Type B pancreatic cell (in vitro differentiated cells): ENCODE measurements around the gene CAGE1. TPM values are rescaled to one million over a fixed set of nuclear protein-coding genes. Genes with fewer than 3 reads are reported as not detected.

ENCODE experiments used
- DNase-seq: peaks from one replicate; pipeline ENCODE4 v3.0.0; 2021; ENCODE audit warnings: mixed read lengths; ENCODE audit not compliant: unreplicated experiment; ENCODE audit errors: extremely low spot score
- H3K27ac Mint-ChIP-seq: 2 replicates; pipeline ENCODE4 v1.8.0; 2021; ENCODE audit warnings: mild to moderate bottlenecking, mixed read lengths
- H3K27me3 Mint-ChIP-seq: 2 replicates; pipeline ENCODE4 v1.8.0; 2021; ENCODE audit warnings: mixed read lengths
- H3K36me3 Mint-ChIP-seq: 2 replicates; pipeline ENCODE4 v1.8.0; 2021; ENCODE audit warnings: mixed read lengths
- H3K4me1 Mint-ChIP-seq: one replicate; pipeline ENCODE4 v1.8.0; 2021; ENCODE audit warnings: mixed read lengths; ENCODE audit not compliant: unreplicated experiment
- H3K4me3 Mint-ChIP-seq: 2 replicates; pipeline ENCODE4 v1.8.0; 2021; ENCODE audit warnings: mild to moderate bottlenecking, mixed read lengths
- H3K9me3 Mint-ChIP-seq: 2 replicates; pipeline ENCODE4 v1.8.0; 2021; ENCODE audit warnings: mixed read lengths
- CTCF ChIP-seq: fragments of 200-600 bp; sonication (generic); conservative IDR thresholded peaks from 2 replicates; pipeline ENCODE4 v1.5.0; 2021; ENCODE audit warnings: antibody characterized with exemption, mild to moderate bottlenecking
- total RNA-seq: library from RNA; stranded (reverse); gene quantifications from 2 replicates; pipeline ENCODE4 v1.2.1, GENCODE V29; 2021; ENCODE audit warnings: low replicate concordance

Gene CAGE1
- total RNA-seq, 1 donor from 2014 or later, result 0.19 TPM

GRCh38 chr6:7390226-7390878, 810 bp upstream of the CAGE1 start:
- peaks cover 32% of the 10 kb centered on the region for H3K4me1 Mint-ChIP-seq
- H3K36me3 Mint-ChIP-seq, result peaks cover 7% of the 10 kb centered on the region
- peak overlapping the region; percentile 99 for H3K27ac Mint-ChIP-seq
- no peaks in the 10 kb centered on the region for H3K9me3 Mint-ChIP-seq
- no peak for DNase-seq
- peak overlapping the region; percentile 96 for H3K4me3 Mint-ChIP-seq
- H3K27me3 Mint-ChIP-seq, result no peaks in the 10 kb centered on the region
- TF ChIP-seq CTCF, result peak; percentile 19

GRCh38 chr6:7389162-7389450, 436 bp downstream of the CAGE1 start:
- no peak for TF ChIP-seq CTCF
- H3K36me3 Mint-ChIP-seq, result no peaks in the 10 kb centered on the region
- H3K27ac Mint-ChIP-seq, result peak overlapping the region; percentile 99
- H3K27me3 Mint-ChIP-seq, result no peaks in the 10 kb centered on the region
- H3K4me1 Mint-ChIP-seq, result peaks cover 32% of the 10 kb centered on the region
- no peaks in the 10 kb centered on the region for H3K9me3 Mint-ChIP-seq
- no peak for DNase-seq
- peak overlapping the region; percentile 96 for H3K4me3 Mint-ChIP-seq

GRCh38 chr6:7381092-7381491, 8.4 kb downstream of the CAGE1 start:
- TF ChIP-seq CTCF, result no peak
- H3K4me3 Mint-ChIP-seq, result no peak overlapping the region
- no peaks in the 10 kb centered on the region for H3K4me1 Mint-ChIP-seq
- no peak overlapping the region for H3K27ac Mint-ChIP-seq
- H3K27me3 Mint-ChIP-seq, result no peaks in the 10 kb centered on the region
- DNase-seq, result no peak
- H3K36me3 Mint-ChIP-seq, result no peaks in the 10 kb centered on the region
- no peaks in the 10 kb centered on the region for H3K9me3 Mint-ChIP-seq

- Mint-ChIP-seq H3K9me3 (no peaks in the 10 kb centered on the region), H3K27ac (no peak overlapping the region), H3K4me1 (no peaks in the 10 kb centered on the region), H3K4me3 (no peak overlapping the region), H3K27me3 (no peaks in the 10 kb centered on the region), H3K36me3 (no peaks in the 10 kb centered on the region)
- no peak for TF ChIP-seq CTCF
- no peak for DNase-seq
These were observed 10.8 kb downstream of the CAGE1 start for GRCh38 chr6:7378740-7379139.

GRCh38 chr6:7377961-7378360, 11.6 kb downstream of the CAGE1 start:
- Mint-ChIP-seq H3K27ac (no peak overlapping the region), H3K36me3 (no peaks in the 10 kb centered on the region), H3K9me3 (no peaks in the 10 kb centered on the region), H3K27me3 (no peaks in the 10 kb centered on the region), H3K4me1 (no peaks in the 10 kb centered on the region), H3K4me3 (no peak overlapping the region)
- DNase-seq, result no peak
- no peak for TF ChIP-seq CTCF

GRCh38 chr6:7373739-7374138, 15.8 kb downstream of the CAGE1 start:
- Mint-ChIP-seq H3K9me3 (no peaks in the 10 kb centered on the region), H3K27ac (no peak overlapping the region), H3K4me3 (no peak overlapping the region), H3K27me3 (no peaks in the 10 kb centered on the region), H3K36me3 (no peaks in the 10 kb centered on the region), H3K4me1 (no peaks in the 10 kb centered on the region)
- TF ChIP-seq CTCF, result no peak
- DNase-seq, result no peak
